HFFc6 (cell line): ENCODE results near the gene TRNAU1AP. TPM values are rescaled to one million over a fixed set of nuclear protein-coding genes. Genes with fewer than 3 reads are reported as not detected.
A peak's percentile ranks its signal among the peaks of the same experiment; 100 is the strongest.
"Not testable (repeated sequence)": the region's sequence is repeated elsewhere in the genome, so short reads cannot be mapped to it uniquely, and the experiment has no call there.

Experiments used
- DNase-seq: peaks from one replicate; pipeline ENCODE4 v3.0.0-alpha.2; 2018
- H3K27ac Mint-ChIP-seq: 2 replicates; pipeline ENCODE4 v1.8.0; 2020; ENCODE audit warnings: mild to moderate bottlenecking, mixed read lengths
- H3K27me3 Mint-ChIP-seq: 2 replicates; pipeline ENCODE4 v1.8.0; 2021; ENCODE audit warnings: mild to moderate bottlenecking, moderate library complexity, mixed read lengths; ENCODE audit not compliant: insufficient read depth
- H3K36me3 Mint-ChIP-seq: 2 replicates; pipeline ENCODE4 v1.8.0; 2021; ENCODE audit warnings: low read depth, mixed read lengths
- H3K4me1 Mint-ChIP-seq: 2 replicates; pipeline ENCODE4 v1.8.0; 2020; ENCODE audit warnings: low read depth, mixed read lengths
- H3K4me3 Mint-ChIP-seq: 2 replicates; pipeline ENCODE4 v1.8.0; 2020; ENCODE audit warnings: mild to moderate bottlenecking, moderate library complexity, mixed read lengths
- H3K9me3 Mint-ChIP-seq: 2 replicates; pipeline ENCODE4 v1.8.0; 2020; ENCODE audit warnings: mild to moderate bottlenecking, mixed read lengths
- total RNA-seq, 6 experiments: library from RNA; stranded (reverse); fragmentation: NEBNext Ultra II Directional; extraction: Animal tissue kit (Norgen Biotek cat#: 25700); gene quantifications; 2 replicates in 1 of 6; 3 replicates in 5 of 6; pipeline ENCODE4 v1.2.3, GENCODE V29; 2021
- TF ChIP-seq, protein P1 (sequence below): fragments of 200-600 bp; sonication (generic); IDR thresholded peaks from 2 replicates; pipeline ENCODE4 v1.5.0; 2021; ENCODE audit warnings: antibody characterized with exemption, mild to moderate bottlenecking

Gene TRNAU1AP
- total RNA-seq, 6 experiments from 2014 or later = 20.9 to 33.0 (median 28.2) TPM

DNA sequence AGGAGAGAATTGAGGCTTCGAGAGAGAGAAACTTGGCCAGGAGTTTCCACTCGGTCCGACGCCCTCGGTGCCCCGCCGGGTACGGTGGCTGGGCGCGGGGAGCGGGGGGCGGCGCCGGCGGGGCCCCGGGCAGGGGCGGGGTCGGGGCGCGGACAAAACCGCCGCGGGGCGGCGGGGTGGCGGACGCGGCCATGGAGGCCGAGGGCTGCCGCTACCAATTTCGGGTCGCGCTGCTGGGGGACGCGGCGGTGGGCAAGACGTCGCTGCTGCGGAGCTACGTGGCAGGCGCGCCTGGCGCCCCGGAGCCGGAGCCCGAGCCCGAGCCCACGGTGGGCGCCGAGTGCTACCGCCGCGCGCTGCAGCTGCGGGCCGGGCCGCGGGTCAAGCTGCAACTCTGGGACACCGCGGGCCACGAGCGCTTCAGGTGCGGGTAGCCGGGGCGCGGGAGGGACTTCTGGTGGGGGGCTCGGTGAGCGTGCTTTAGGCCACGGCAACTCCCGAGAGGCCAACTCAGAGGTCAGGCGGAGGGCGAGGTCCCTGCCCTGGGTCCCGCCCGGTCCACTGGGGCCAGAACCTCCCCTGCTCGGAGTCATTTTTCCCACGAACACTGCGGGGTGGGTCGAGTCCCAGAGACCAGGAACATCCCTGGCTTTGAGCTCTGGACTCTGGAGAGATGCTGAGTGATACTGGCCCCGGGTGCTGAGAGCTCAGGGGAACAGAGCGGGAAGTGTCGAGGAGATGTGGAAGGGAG lies 39.6 kb downstream of the TRNAU1AP start:
- H3K4me3 Mint-ChIP-seq = peak overlapping the region; percentile 67
- TF ChIP-seq, protein P1, sequence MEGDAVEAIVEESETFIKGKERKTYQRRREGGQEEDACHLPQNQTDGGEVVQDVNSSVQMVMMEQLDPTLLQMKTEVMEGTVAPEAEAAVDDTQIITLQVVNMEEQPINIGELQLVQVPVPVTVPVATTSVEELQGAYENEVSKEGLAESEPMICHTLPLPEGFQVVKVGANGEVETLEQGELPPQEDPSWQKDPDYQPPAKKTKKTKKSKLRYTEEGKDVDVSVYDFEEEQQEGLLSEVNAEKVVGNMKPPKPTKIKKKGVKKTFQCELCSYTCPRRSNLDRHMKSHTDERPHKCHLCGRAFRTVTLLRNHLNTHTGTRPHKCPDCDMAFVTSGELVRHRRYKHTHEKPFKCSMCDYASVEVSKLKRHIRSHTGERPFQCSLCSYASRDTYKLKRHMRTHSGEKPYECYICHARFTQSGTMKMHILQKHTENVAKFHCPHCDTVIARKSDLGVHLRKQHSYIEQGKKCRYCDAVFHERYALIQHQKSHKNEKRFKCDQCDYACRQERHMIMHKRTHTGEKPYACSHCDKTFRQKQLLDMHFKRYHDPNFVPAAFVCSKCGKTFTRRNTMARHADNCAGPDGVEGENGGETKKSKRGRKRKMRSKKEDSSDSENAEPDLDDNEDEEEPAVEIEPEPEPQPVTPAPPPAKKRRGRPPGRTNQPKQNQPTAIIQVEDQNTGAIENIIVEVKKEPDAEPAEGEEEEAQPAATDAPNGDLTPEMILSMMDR = no peak
- no peaks in the 10 kb centered on the region for H3K4me1 Mint-ChIP-seq
- no peak for DNase-seq
- H3K9me3 Mint-ChIP-seq = no peaks in the 10 kb centered on the region
- no peak overlapping the region for H3K27ac Mint-ChIP-seq
- H3K36me3 Mint-ChIP-seq = no peaks in the 10 kb centered on the region; the same call in 1 of the 2 replicates
- peaks cover 8% of the 10 kb centered on the region for H3K27me3 Mint-ChIP-seq

DNA sequence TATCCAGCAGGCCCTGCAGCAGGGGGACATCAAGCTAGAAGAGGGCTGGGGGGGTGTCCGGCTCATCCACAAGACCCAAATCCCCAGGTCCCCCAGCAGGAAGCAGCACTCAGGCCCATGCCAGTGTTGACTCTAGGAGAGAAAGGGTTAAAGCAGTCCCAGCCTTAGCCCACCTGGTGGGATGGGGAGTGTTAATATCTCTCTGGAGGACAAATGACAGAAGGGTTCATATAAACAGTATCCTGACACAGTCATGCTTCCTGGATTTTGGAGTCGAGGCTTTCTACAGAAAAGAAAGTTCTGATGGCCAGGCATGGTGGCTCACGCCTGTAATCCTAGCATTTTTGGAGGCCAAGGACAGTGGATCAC lies 41.1 kb downstream of the TRNAU1AP start:
- H3K9me3 Mint-ChIP-seq, H3K36me3 Mint-ChIP-seq, H3K4me3 Mint-ChIP-seq, DNase-seq, H3K27ac Mint-ChIP-seq, H3K4me1 Mint-ChIP-seq: not testable (repeated sequence)
- H3K27me3 Mint-ChIP-seq = peaks cover 12% of the 10 kb centered on the region

DNA sequence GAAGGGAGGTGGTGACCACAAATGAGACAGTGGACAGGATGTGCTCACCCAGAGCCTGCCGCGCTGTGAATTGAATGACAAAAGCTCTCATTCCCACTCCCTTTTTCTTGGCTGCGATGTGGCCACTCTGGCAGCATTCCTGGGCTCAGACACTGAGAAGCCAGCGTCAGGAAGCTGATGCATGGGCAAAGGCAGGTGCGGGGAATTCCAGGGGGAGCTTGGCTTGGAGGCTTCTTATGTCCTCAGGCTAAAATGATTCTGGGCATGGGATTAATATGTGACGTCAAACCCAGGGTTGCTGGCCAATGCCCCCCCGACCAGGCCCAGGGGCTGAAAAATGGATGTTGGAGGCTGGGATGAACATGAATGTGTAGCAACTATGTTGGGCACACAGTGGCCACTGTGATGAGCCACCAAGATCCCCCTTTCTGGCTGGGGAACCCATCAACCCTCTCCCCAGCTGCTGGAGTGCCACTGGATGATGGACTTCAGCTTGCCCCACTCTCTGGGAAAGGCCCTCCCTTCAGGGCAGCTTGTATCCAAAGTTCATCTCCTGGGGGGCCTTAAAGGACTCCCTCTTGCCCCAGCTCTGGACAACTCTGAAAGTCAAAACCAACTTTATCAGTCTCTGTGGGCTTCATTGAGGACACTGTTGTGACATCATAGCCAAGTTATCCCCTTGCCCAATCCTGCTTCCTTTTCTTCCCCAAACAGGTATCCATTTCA lies 42.0 kb downstream of the TRNAU1AP start:
- DNase-seq = not testable (repeated sequence)

DNA sequence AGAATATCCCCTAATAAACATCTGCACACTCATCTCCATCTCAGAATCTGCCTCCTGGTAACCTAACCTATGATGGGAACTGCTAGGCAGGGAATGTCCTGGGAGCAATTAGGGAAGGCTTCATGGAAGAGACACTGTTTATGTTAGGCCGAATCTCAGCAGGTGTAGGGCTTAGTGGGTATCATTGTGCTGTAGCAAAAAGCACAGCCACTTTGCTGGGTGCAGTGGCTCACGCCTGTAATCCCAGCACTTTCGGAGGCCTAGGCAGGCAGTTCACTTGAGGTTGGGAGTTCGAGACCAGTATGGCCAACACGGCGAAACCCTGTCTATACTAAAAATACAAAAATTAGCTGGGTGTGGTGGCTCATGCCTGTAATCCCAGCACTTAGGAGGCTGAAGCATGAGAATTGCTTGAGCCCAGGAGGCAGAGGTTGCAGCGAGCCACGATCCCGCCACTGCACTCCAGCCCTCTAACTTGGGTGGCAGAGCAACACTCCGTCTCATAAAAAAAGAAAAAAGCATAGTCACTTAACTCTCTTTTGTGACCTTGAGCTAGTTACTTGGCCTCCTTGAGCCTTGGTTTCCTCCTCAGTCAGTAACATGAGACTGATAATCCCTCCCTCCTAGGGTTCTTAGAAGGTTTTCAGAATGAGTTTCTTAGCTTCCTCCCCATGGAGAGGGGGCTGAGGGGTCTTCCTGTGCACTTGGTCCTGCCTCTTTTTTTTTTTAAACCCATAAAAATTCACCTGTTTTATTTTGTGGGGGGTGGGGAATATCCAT lies 42.7 kb downstream of the TRNAU1AP start:
- no peak for DNase-seq
- Mint-ChIP-seq H3K9me3 (no peaks in the 10 kb centered on the region), H3K36me3 (peaks cover 9% of the 10 kb centered on the region; the same call in 1 of the 2 replicates), H3K27me3 (peaks cover 12% of the 10 kb centered on the region), H3K4me3 (no peak overlapping the region), H3K27ac (no peak overlapping the region), H3K4me1 (no peaks in the 10 kb centered on the region)
- TF ChIP-seq, protein P1 = no peak

More for the DNA sequence above, 42.0 kb downstream of the TRNAU1AP start:
- not testable (repeated sequence) for H3K36me3 Mint-ChIP-seq, H3K27ac Mint-ChIP-seq, H3K9me3 Mint-ChIP-seq, H3K4me3 Mint-ChIP-seq, H3K4me1 Mint-ChIP-seq
- H3K27me3 Mint-ChIP-seq = peaks cover 12% of the 10 kb centered on the region

DNA sequence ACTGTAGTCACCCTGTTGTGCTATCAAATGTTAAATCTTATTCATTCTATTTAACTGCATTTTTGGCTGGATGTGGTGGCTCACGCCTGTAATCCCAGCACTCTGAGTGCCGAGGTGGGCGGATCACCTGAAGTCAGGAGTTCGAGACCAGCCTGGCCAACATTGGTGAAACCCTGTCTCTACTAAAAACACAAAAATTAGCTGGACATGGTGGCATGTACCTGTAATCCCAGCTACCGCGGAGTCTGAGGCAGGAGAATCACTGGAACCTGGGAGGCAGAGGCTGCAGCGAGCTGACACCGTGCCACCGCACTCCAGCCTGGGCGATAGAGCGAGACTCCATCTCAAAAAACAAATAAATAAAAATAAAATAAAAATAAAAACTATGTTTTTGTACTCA lies 43.4 kb downstream of the TRNAU1AP start:
- not testable (repeated sequence) for H3K9me3 Mint-ChIP-seq, H3K4me1 Mint-ChIP-seq, H3K4me3 Mint-ChIP-seq, DNase-seq, H3K27ac Mint-ChIP-seq, H3K36me3 Mint-ChIP-seq
- H3K27me3 Mint-ChIP-seq = peaks cover 12% of the 10 kb centered on the region

DNA sequence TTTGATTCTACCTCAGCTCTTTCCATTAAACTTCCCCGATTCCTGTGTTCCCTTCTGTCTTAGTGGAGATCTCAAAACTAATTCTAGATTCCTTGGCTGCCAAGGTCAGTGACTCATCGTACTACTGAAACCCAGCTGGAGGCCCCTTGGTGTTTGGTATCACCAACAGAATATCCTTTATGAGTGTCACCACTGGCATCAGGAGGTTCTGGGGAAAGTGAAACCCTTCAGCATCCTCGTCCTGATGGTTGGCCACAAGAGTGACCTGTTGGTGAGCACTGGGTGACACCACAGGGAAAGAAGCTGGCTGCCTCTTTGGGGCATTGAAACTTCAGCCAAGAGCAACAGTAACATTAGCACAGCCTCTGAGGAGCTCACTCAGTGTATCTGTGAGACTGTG lies 48.8 kb downstream of the TRNAU1AP start:
- Mint-ChIP-seq H3K36me3 (0 out of 2 replicates have a peak, but pooled peaks cover 9% of the 10 kb centered on the region), H3K9me3 (no peaks in the 10 kb centered on the region), H3K4me3 (peak overlapping the region; percentile 72), H3K27ac (peak overlapping the region; percentile 86), H3K27me3 (peaks cover 7% of the 10 kb centered on the region), H3K4me1 (peaks cover 20% of the 10 kb centered on the region)
- peak; percentile 92 for DNase-seq
- TF ChIP-seq, protein P1 = no peak
